IPS-18a (cell line): ENCODE data around the gene KTN1.

Experiments used
- H3K27ac ChIP-seq: one replicate; pipeline ENCODE4 v1.5.1; 2013; ENCODE audit warnings: low read length
- H3K27me3 ChIP-seq: one replicate; pipeline ENCODE4 v1.6.1; 2013; ENCODE audit warnings: mild to moderate bottlenecking, low read length; ENCODE audit not compliant: control insufficient read depth, insufficient read depth
- H3K36me3 ChIP-seq: one replicate; pipeline ENCODE4 v1.6.1; 2013; ENCODE audit warnings: low read depth, low read length; ENCODE audit not compliant: control insufficient read depth
- H3K4me1 ChIP-seq: one replicate; pipeline ENCODE4 v1.6.1; 2013; ENCODE audit warnings: low read depth, low read length; ENCODE audit not compliant: control insufficient read depth
- H3K4me3 ChIP-seq: one replicate; pipeline ENCODE4 v1.5.1; 2013; ENCODE audit warnings: low read length
- H3K9ac ChIP-seq: one replicate; pipeline ENCODE4 v1.6.1; 2013; ENCODE audit warnings: mild to moderate bottlenecking, low read length, moderate library complexity
- H3K9me3 ChIP-seq: one replicate; pipeline ENCODE4 v1.6.1; 2013; ENCODE audit warnings: low read depth, low read length; ENCODE audit not compliant: control insufficient read depth

The KTN1 gene

DNA sequence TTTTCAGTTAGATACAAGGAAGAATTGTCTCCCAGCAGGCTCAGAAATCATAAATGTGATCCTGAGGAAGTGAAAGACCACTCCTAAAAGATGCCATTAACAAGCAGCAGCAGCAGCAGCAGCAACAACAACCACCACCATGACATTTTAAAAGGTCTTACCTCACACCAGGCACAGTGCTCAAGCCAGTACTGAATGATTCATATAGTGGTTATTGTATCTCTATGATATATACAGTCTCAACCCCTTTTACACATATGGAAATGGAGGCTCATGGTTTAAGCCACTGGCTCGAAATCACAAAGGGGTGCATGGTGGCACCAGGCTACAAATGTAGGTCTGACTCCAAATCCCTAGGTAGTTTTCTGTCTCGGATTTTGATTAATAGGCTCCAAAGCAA, 126.9 kb downstream of the KTN1 start:
- Histone ChIP-seq H3K9ac (no peak overlapping the region), H3K9me3 (no peaks in the 10 kb centered on the region), H3K4me1 (no peaks in the 10 kb centered on the region), H3K27me3 (no peaks in the 10 kb centered on the region), H3K36me3 (no peaks in the 10 kb centered on the region), H3K27ac (no peak overlapping the region), H3K4me3 (no peak overlapping the region)

DNA sequence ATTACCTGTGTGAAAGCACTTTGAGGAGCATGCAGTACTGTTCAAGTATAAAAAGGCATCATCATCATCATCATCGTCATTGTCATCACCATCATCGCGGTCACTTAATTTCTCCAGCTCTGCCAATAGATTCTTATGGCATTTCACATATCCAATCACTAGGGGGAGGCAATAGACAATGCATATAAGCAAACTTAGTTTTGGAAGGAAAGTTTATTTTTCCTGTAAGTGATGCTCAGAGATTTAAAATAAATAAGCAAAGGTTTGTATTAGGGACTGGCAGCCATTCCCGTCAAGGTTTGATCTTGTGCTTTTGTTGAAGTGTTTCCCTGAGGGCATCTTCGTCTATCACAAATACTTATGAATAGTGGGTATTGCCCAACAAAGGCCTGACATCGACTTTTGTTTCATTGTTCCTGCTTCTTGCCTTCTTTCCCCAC, 127.4 kb downstream of the KTN1 start:
- H3K36me3 ChIP-seq = no peaks in the 10 kb centered on the region
- H3K9ac ChIP-seq = no peak overlapping the region
- no peaks in the 10 kb centered on the region for H3K27me3 ChIP-seq
- no peak overlapping the region for H3K4me3 ChIP-seq
- no peaks in the 10 kb centered on the region for H3K4me1 ChIP-seq
- H3K27ac ChIP-seq = no peak overlapping the region
- H3K9me3 ChIP-seq = no peaks in the 10 kb centered on the region

DNA sequence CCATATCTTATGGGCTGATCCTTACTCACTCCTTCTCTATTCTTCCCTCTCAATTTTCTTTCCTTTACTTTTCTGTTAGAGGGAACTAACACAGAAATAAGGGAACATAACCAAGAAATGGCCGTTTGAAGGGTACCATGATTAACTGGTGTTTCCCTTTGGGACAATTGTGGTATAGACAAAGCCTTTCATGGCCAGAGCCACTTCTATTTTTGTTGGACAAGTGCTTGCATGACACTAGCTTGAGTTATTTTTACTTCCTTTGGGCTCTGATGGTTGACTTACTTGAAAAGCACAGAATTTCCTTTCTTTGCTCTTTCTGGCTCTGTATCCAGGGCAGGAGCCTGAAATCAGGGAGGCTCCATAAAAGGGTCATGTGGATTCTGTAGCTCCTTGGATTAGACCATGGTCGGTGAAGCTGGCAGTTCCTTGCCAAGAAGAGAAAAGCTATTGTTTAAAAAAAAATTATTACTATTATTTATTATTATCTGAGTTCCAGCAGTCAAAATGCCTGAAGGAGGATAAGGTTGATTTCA, 130.6 kb downstream of the KTN1 start:
- no peaks in the 10 kb centered on the region for H3K4me1 ChIP-seq
- H3K27ac ChIP-seq = no peak overlapping the region

DNA sequence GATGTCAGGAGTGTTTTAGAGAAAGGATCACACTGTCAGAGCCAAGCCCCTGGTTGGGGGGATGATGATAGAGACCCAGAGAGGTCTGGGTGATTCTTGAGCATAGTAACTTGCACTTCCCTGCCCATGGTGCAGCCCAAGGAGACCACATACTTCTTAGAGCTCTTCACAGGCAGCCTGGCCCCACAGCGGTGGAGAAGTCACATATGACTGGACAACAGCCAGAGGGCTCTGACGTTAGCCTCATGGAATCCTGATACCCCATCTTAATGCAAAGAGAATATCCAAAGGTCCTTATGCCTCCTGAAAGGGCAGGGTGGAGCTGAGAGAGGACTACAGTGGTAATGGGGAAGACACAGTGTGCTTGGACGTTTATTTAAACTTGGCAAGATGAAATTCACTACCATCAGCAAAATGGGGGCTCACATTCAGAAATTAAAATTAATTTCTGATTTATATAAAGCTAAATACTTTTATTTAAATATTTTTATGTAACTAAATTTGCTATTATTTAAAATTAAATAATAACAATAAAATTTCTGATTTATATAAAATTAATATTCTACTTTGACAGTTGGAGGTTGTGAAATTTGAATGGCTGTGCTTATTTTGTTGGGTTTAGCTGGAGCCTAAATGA, 131.3 kb downstream of the KTN1 start:
- Histone ChIP-seq H3K27ac (no peak overlapping the region), H3K4me1 (no peaks in the 10 kb centered on the region), H3K9me3 (no peaks in the 10 kb centered on the region), H3K36me3 (no peaks in the 10 kb centered on the region), H3K27me3 (no peaks in the 10 kb centered on the region), H3K4me3 (no peak overlapping the region), H3K9ac (no peak overlapping the region)

More for the DNA sequence above, 130.6 kb downstream of the KTN1 start:
- no peaks in the 10 kb centered on the region for H3K27me3 ChIP-seq
- H3K36me3 ChIP-seq = no peaks in the 10 kb centered on the region
- no peak overlapping the region for H3K4me3 ChIP-seq
- H3K9ac ChIP-seq = no peak overlapping the region
- no peaks in the 10 kb centered on the region for H3K9me3 ChIP-seq

DNA sequence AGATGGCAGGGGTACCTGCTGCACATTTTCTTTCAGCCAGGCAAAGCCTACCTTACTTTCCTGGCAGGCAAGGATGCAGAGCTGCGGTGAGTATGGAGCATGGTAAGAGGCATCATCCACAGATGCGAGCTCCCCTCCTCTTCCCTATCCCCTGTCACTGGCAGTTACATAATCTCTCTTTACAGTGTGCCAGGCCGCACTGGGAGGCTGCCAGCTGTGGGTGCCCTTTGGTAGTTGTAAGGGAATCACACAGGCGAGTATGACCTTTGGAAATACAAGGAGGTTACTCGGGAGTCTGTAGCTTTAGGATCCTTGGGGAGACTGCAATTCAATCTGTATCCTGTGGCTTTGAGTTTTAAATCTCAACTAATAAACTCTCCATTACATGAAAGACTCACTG, 132.5 kb downstream of the KTN1 start:
- H3K9me3 ChIP-seq = no peaks in the 10 kb centered on the region
- H3K27ac ChIP-seq = no peak overlapping the region
- no peaks in the 10 kb centered on the region for H3K4me1 ChIP-seq
- no peak overlapping the region for H3K9ac ChIP-seq
- H3K4me3 ChIP-seq = no peak overlapping the region
- H3K36me3 ChIP-seq = no peaks in the 10 kb centered on the region
- no peaks in the 10 kb centered on the region for H3K27me3 ChIP-seq

DNA sequence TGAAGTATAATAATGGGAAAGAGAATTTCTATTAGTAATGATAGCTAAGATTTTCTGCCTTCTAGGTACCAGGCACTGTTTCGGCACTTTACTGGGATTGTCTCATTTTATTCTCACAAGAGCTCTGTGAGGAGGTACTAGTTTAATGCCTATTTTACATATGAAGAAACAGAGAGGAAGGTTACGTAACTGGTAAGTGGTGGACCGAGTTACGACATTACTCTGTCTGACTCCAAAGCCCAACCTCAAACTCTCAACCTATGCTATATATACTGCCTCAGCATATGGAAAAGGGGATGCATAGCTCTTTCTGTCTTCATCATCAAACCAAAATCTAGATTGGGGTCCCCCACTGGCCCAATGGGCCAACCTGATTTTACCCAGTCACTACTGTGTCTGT, 133.5 kb downstream of the KTN1 start:
- Histone ChIP-seq H3K36me3 (no peaks in the 10 kb centered on the region), H3K4me1 (no peaks in the 10 kb centered on the region), H3K27me3 (no peaks in the 10 kb centered on the region), H3K27ac (no peak overlapping the region), H3K9me3 (no peaks in the 10 kb centered on the region), H3K9ac (no peak overlapping the region), H3K4me3 (no peak overlapping the region)

DNA sequence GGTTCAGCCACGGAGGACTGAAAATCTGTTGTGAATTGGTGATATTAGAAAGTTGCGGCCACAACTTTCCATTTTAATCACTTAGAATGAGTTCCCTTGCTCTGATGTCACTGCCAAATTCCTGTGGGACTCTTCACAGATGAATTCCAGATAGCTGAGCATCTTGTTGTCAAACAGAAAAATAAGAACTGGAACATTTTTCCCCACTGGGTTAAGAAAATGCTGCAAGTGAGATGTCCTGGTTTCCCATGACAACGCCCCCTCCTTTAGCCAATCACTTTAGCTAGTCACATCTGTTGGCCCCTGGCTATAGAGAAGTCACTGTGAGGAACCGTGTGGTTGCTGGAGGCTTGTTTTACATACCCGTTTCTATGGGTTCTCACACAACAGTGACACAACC, 135.9 kb downstream of the KTN1 start:
- Histone ChIP-seq H3K9me3 (no peaks in the 10 kb centered on the region), H3K4me3 (no peak overlapping the region), H3K4me1 (no peaks in the 10 kb centered on the region), H3K27me3 (no peaks in the 10 kb centered on the region), H3K9ac (no peak overlapping the region), H3K27ac (no peak overlapping the region), H3K36me3 (no peaks in the 10 kb centered on the region)

DNA sequence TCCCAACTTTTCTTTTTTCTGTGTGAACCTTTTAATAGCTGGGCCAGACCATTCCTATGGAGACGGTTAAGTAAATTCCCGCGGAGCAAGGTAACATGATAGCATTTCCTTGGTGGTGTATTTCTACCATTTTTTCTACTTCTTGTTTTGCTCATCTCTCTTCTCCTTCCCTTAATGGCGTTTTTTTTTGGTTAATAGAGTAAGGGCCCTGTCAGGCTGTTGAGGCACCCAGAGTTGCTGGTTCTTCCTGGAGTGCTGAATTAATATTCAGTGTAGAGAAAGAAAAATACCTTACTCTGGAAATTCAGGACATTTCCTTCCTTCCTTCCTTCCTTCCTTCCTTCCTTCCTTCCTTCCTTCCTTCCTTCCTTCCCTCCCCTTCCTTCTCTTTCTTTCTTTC, 137.6 kb downstream of the KTN1 start:
- Histone ChIP-seq H3K27ac (no peak overlapping the region), H3K4me1 (no peaks in the 10 kb centered on the region), H3K9me3 (no peaks in the 10 kb centered on the region), H3K4me3 (no peak overlapping the region), H3K9ac (no peak overlapping the region), H3K27me3 (no peaks in the 10 kb centered on the region), H3K36me3 (no peaks in the 10 kb centered on the region)

DNA sequence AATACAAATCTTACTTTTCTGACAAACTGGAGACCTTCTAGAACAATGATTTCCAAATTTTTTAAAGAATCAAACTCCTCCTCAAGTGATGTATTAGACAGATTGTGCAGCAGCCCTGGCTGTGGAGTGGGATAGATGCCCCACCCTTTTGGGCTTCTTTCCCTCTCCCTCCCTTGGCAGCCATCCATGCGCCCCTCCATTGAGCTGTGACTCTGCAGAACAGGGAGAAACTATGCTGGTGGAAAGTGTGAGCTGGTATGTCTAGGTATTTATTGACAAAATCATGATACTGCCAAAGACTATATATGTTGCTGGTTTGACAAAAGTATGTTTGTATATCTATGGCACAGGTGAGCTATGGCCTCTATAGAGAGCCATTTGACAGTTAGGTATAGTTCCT, 138.5 kb downstream of the KTN1 start:
- H3K9me3 ChIP-seq = no peaks in the 10 kb centered on the region
- no peak overlapping the region for H3K27ac ChIP-seq
- H3K4me3 ChIP-seq = no peak overlapping the region
- no peaks in the 10 kb centered on the region for H3K27me3 ChIP-seq
- no peak overlapping the region for H3K9ac ChIP-seq
- no peaks in the 10 kb centered on the region for H3K4me1 ChIP-seq
- no peaks in the 10 kb centered on the region for H3K36me3 ChIP-seq

DNA sequence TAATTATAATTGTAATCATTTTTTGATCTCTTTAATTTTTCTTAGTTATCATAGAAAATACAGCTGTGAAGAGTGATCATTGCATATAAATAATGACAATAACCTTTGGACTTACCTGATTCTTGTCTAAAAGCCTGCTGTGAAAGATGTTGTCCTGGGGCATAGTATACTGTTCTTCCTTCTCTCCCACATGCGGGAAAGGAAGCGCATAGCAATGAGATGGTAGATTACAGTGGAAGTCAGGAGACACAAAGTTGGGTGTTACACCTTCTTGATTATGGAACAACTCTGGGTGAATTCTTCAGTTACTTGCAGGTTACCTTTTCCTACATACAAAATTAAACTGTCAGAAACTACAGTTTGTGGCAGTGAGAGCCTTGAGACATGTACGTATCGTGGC, 140.8 kb downstream of the KTN1 start:
- Histone ChIP-seq H3K9ac (no peak overlapping the region), H3K4me3 (no peak overlapping the region), H3K36me3 (no peaks in the 10 kb centered on the region), H3K4me1 (no peaks in the 10 kb centered on the region), H3K9me3 (no peaks in the 10 kb centered on the region), H3K27ac (no peak overlapping the region), H3K27me3 (no peaks in the 10 kb centered on the region)

DNA sequence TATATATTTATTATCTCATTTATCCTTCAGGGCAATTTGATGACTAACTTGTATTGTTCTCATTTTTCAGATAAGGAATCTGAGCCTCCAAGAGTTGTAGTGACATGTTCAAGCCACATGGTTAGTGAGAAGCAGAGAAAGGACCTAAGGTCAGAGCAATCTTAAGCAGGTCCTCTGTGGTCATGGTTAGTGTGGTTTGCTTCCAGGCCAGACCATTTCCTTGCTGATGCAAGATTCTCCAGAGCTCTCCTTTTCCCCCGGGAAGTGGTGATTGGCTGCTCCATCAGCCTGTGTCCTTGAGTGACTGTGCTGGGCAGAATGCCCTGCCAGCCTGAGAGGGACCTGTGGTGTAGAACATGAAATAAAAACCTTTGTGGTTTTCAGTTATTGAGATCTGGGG, 141.3 kb downstream of the KTN1 start:
- no peak overlapping the region for H3K27ac ChIP-seq
- no peak overlapping the region for H3K9ac ChIP-seq
- H3K36me3 ChIP-seq = no peaks in the 10 kb centered on the region
- H3K4me3 ChIP-seq = no peak overlapping the region
- H3K27me3 ChIP-seq = no peaks in the 10 kb centered on the region
- no peaks in the 10 kb centered on the region for H3K4me1 ChIP-seq
- no peaks in the 10 kb centered on the region for H3K9me3 ChIP-seq

DNA sequence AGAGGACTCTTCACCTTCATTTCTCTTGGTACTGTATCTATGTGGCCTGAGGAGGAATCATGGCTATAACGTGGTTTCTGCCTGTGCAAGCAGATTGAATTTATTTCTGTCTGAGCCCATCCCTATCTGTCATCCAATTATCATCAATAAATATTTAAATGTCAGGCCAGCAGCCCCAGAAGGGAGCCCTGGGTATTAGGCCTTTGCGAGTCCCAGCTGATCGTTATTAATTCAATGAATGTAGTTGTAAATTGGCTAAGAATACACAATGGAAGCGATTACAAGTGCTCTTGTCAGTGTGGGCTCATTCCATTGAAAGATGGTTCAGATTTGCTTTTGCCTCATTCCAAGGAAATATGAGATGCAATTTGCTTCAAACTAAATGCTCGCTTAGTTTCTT, 142.0 kb downstream of the KTN1 start:
- Histone ChIP-seq H3K4me1 (no peaks in the 10 kb centered on the region), H3K36me3 (no peaks in the 10 kb centered on the region), H3K9ac (no peak overlapping the region), H3K27ac (no peak overlapping the region), H3K27me3 (no peaks in the 10 kb centered on the region), H3K9me3 (no peaks in the 10 kb centered on the region), H3K4me3 (no peak overlapping the region)
